Fibroblast of lung (primary cell): ENCODE measurements around the gene RPH3AL. TPM values are rescaled to one million over a fixed set of nuclear protein-coding genes. Genes with fewer than 3 reads are reported as not detected.

Experiments used
- DNase-seq, 2 donors: peaks; one replicate each; pipeline versions ENCODE4 v3.0.0 to v3.0.0-alpha.2; 2010; ENCODE audit warnings: low read depth in 2 of 2
- H2AFZ ChIP-seq: 2 replicates; pipeline ENCODE4 v1.5.1; 2012; ENCODE audit warnings: low read length, control low read depth, inconsistent platforms
- H3K27ac ChIP-seq: 2 replicates; pipeline ENCODE4 v1.5.1; 2011; ENCODE audit warnings: low read length, control low read depth; ENCODE audit not compliant: insufficient read depth
- H3K27me3 ChIP-seq: 2 replicates; pipeline ENCODE4 v1.5.1; 2011; ENCODE audit warnings: mild to moderate bottlenecking, low read length; ENCODE audit not compliant: control insufficient read depth, insufficient read depth
- H3K36me3 ChIP-seq: 2 replicates; pipeline ENCODE4 v1.5.1; 2011; ENCODE audit warnings: low read length; ENCODE audit not compliant: control insufficient read depth, insufficient read depth
- H3K4me1 ChIP-seq: 2 replicates; pipeline ENCODE4 v1.5.1; 2011; ENCODE audit warnings: low read length; ENCODE audit not compliant: control insufficient read depth, insufficient read depth; ENCODE audit errors: extremely low read depth
- H3K4me2 ChIP-seq: 2 replicates; pipeline ENCODE4 v1.5.1; 2011; ENCODE audit warnings: low read length, control low read depth; ENCODE audit not compliant: insufficient read depth; ENCODE audit errors: extremely low read depth
- H3K4me3 ChIP-seq, 4 experiments: fragments of 200-600 bp in 1 of 4; sonication (generic) in 1 of 4; replicated peaks in 1 of 4; 2 replicates each; pipeline ENCODE4 v1.5.1; 2011 to 2016; ENCODE audit warnings: low read length in 4 of 4, low read depth in 3 of 4, mild to moderate bottlenecking in 3 of 4, control low read depth in 2 of 4, inconsistent platforms in 1 of 4, mixed read lengths in 1 of 4; ENCODE audit not compliant: insufficient read depth in 1 of 4; ENCODE audit errors: control extremely low read depth in 1 of 4
- H3K79me2 ChIP-seq: 2 replicates; pipeline ENCODE4 v1.5.1; 2012; ENCODE audit warnings: mild to moderate bottlenecking, low read length, inconsistent platforms; ENCODE audit not compliant: control insufficient read depth, insufficient read depth
- H3K9ac ChIP-seq: 2 replicates; pipeline ENCODE4 v1.5.1; 2011; ENCODE audit warnings: mild to moderate bottlenecking, low read length, control low read depth; ENCODE audit not compliant: insufficient read depth
- H3K9me3 ChIP-seq: 2 replicates; pipeline ENCODE4 v1.5.1; 2012; ENCODE audit warnings: low read depth, low read length; ENCODE audit not compliant: control insufficient read depth, insufficient read depth
- H4K20me1 ChIP-seq: 2 replicates; pipeline ENCODE4 v1.5.1; 2011; ENCODE audit warnings: low read length; ENCODE audit not compliant: control insufficient read depth, insufficient read depth; ENCODE audit errors: extremely low read depth
- CTCF ChIP-seq, 2 donors: IDR thresholded peaks in 1 of 2; conservative IDR thresholded peaks in 1 of 2; 1 replicate in 1 of 2; 2 replicates in 1 of 2; pipeline ENCODE4 v1.5.1; 2011 to 2012; ENCODE audit warnings: low read length in 2 of 2, control low read depth in 1 of 2, inconsistent platforms in 1 of 2, low read depth in 1 of 2, mild to moderate bottlenecking in 1 of 2
- EZH2 ChIP-seq: IDR thresholded peaks from 2 replicates; pipeline ENCODE4 v1.5.1; 2012; ENCODE audit warnings: low read length, control low read depth, mild to moderate bottlenecking; ENCODE audit errors: missing control alignments
- polyA plus RNA-seq, 2 donors: library from polyadenylated mRNA; depleted of rRNA in 1 of 2; stranded (reverse) in 1 of 2; unstranded in 1 of 2; fragments of >200 nt; gene quantifications; 2 replicates each; pipeline ENCODE4 v1.2.1, GENCODE V29; 2011 to 2012; ENCODE audit warnings: missing spikeins in 1 of 2
- total RNA-seq: library from RNA; depleted of rRNA; stranded (reverse); fragments of >200 nt; gene quantifications from 2 replicates; pipeline ENCODE4 v1.2.1, GENCODE V29; 2014

RPH3AL gene
- total and polyA plus RNA-seq, 2 donors (not counting 1 experiment from before 2014, with no cell fraction given) = 0.49 to 3.0 TPM

- H3K27me3 ChIP-seq = peaks cover 7% of the 10 kb centered on the region
- H2AFZ ChIP-seq = no peak overlapping the region
- H3K9me3 ChIP-seq = no peaks in the 10 kb centered on the region
- no peak overlapping the region for H3K27ac ChIP-seq
- H3K9ac ChIP-seq = no peak overlapping the region
- no peaks in the 10 kb centered on the region for H3K4me1 ChIP-seq
- DNase-seq = peak in 1 of 2 donors; percentile 15
- no peaks in the 10 kb centered on the region for H4K20me1 ChIP-seq
- H3K36me3 ChIP-seq = no peaks in the 10 kb centered on the region
- no peak for TF ChIP-seq CTCF (conservative IDR thresholded peaks at IDR 0.05 in 1 of 2, IDR thresholded peaks at IDR 0.05 in 1 of 2; ENCODE audit: low read depth in 1 of 2, low read length in 2 of 2)
- TF ChIP-seq EZH2 = no peak
- no peak overlapping the region for H3K4me3 ChIP-seq
- H3K4me2 ChIP-seq = no peak overlapping the region
- H3K79me2 ChIP-seq = no peaks in the 10 kb centered on the region
These were observed 27.2 kb upstream of the RPH3AL start for GRCh38 chr17:379531-380465.

- no peak overlapping the region for H3K9ac ChIP-seq
- H4K20me1 ChIP-seq = no peaks in the 10 kb centered on the region
- no peak overlapping the region for H3K27ac ChIP-seq
- H3K79me2 ChIP-seq = no peaks in the 10 kb centered on the region
- H3K4me1 ChIP-seq = no peaks in the 10 kb centered on the region
- no peak overlapping the region for H3K4me3 ChIP-seq
- H2AFZ ChIP-seq = no peak overlapping the region
- DNase-seq = no peak
- H3K4me2 ChIP-seq = no peak overlapping the region
- H3K9me3 ChIP-seq = no peaks in the 10 kb centered on the region
- no peaks in the 10 kb centered on the region for H3K36me3 ChIP-seq
- peaks cover 7% of the 10 kb centered on the region for H3K27me3 ChIP-seq
- TF ChIP-seq EZH2 (no peak), CTCF (conservative IDR thresholded peaks at IDR 0.05 in 1 of 2, IDR thresholded peaks at IDR 0.05 in 1 of 2; ENCODE audit: low read depth in 1 of 2, low read length in 2 of 2) (no peak)
These were observed 25.5 kb upstream of the RPH3AL start for GRCh38 chr17:378068-378467.

- Histone ChIP-seq H3K36me3 (no peaks in the 10 kb centered on the region), H3K27me3 (peaks cover 7% of the 10 kb centered on the region), H4K20me1 (no peaks in the 10 kb centered on the region), H3K9ac (no peak overlapping the region), H3K4me2 (no peak overlapping the region), H3K4me1 (no peaks in the 10 kb centered on the region), H3K27ac (no peak overlapping the region), H2AFZ (no peak overlapping the region), H3K9me3 (no peaks in the 10 kb centered on the region), H3K4me3 (no peak overlapping the region), H3K79me2 (no peaks in the 10 kb centered on the region)
- DNase-seq = peak in 1 of 2 donors; percentile 22
- no peak for TF ChIP-seq EZH2
- no peak for TF ChIP-seq CTCF (conservative IDR thresholded peaks at IDR 0.05 in 1 of 2, IDR thresholded peaks at IDR 0.05 in 1 of 2; ENCODE audit: low read depth in 1 of 2, low read length in 2 of 2)
These were observed 24.6 kb upstream of the RPH3AL start for GRCh38 chr17:376936-377863.
